Esophagus muscularis mucosa (tissue), 4 donors: ENCODE measurements around the gene SLC25A20. TPM values are rescaled to one million over a fixed set of nuclear protein-coding genes. Genes with fewer than 3 reads are reported as not detected.
A peak's percentile ranks its signal among the peaks of the same experiment; 100 is the strongest.

Experiments
- DNase-seq: peaks from one replicate; pipeline ENCODE4 v3.0.0-alpha.2; 2017; ENCODE audit errors: extremely low spot score
- H3K27ac ChIP-seq, 4 donors: fragments of 200-600 bp; sonication (generic); replicated peaks in 1 of 4; 1 replicate in 3 of 4; 2 replicates in 1 of 4; pipeline ENCODE4 v1.5.1; 2016 to 2019; ENCODE audit warnings: mild to moderate bottlenecking in 1 of 4
- H3K27me3 ChIP-seq, 4 donors: fragments of 200-600 bp; sonication (generic); one replicate each; pipeline versions ENCODE4 v1.5.1 to v1.6.0; 2016 to 2019
- H3K36me3 ChIP-seq, 4 donors: fragments of 200-600 bp; sonication (generic); one replicate each; pipeline ENCODE4 v1.5.1; 2016 to 2019
- H3K4me1 ChIP-seq, 4 donors: fragments of 200-600 bp; sonication (generic); one replicate each; pipeline ENCODE4 v1.5.1; 2016 to 2019
- H3K4me3 ChIP-seq, 4 donors: fragments of 200-600 bp; sonication (generic); 1 replicate in 2 of 4; 2 replicates in 2 of 4; pipeline ENCODE4 v1.5.1; 2016 to 2019; ENCODE audit warnings: mild to moderate bottlenecking in 4 of 4, moderate library complexity in 1 of 4
- H3K9me3 ChIP-seq, 4 donors: fragments of 200-600 bp; sonication (generic); 1 replicate in 3 of 4; 2 replicates in 1 of 4; pipeline ENCODE4 v1.5.1; 2016 to 2019
- EP300 ChIP-seq: sonication (generic); formaldehyde crosslinking; IDR thresholded peaks from one replicate; pipeline ENCODE4 v1.6.1; 2017; ENCODE audit warnings: antibody characterized with exemption
- POLR2A ChIP-seq: fragments of 450-650 bp; IDR thresholded peaks from one replicate; pipeline ENCODE4 v1.6.1; 2017; ENCODE audit warnings: antibody characterized with exemption, moderate library complexity, mild to moderate bottlenecking, low read depth
- POLR2AphosphoS5 ChIP-seq, 2 donors: sonication (generic); formaldehyde crosslinking; IDR thresholded peaks; one replicate each; pipeline ENCODE4 v1.6.1; 2017; ENCODE audit warnings: antibody characterized with exemption in 2 of 2
- WGBS: methylation state at CpG from one replicate; pipeline ENCODE4 v1.1.5; 2018; 5-methylcytosine and 5-hydroxymethylcytosine counted together
- intact Hi-C: fragments of 100-400 bp; cut with DNase I; formaldehyde crosslinking; loops from one replicate; pipeline ENCODE4 v1.15.1; 2023
- total RNA-seq, 4 donors: library from RNA; depleted of rRNA; stranded (reverse); fragments of >200 nt; gene quantifications; one replicate each; pipeline versions ENCODE4 v1.1.0 to v1.2.1, GENCODE V29; 2016
- TF ChIP-seq, protein P1 (sequence below), 3 experiments: fragments of 200-600 bp in 2 of 3; fragments of 450-650 bp in 1 of 3; sonication (generic) in 2 of 3; IDR thresholded peaks; one replicate each; pipeline ENCODE4 v1.5.1; 2017 to 2019; ENCODE audit warnings: antibody characterized with exemption in 3 of 3, mild to moderate bottlenecking in 2 of 3, moderate library complexity in 1 of 3

SLC25A20 gene
- total RNA-seq, 4 donors from 2014 or later: 13.3 to 34.6 (median 21.8) TPM

DNA sequence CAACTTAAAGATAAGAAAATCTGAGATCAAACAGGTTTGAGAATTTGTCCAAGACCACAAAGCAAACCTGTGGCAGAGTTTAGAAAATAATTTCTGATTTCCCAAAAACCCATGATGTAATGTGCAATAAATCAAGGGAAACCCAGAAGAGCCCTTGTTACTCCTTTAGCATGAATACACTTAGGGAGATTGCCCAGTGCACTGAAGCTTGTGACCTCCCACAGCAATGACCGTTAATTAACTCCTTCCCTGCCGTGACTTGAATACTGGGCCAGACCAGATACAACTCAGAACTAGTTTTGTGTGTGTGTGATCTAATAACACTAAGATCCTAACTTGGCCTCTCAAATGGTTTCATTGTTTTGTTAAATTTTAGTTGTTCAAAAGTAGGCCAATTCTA, 53.5 kb downstream of the SLC25A20 start:
- DNase-seq: no peak
- H3K4me1 ChIP-seq: peaks cover 19 to 32% (median 28%) of the 10 kb centered on the region in 4 donors
- H3K9me3 ChIP-seq: no peaks in the 10 kb centered on the region
- H3K27me3 ChIP-seq: no peaks in the 10 kb centered on the region
- TF ChIP-seq POLR2A (no peak), EP300 (no peak), POLR2AphosphoS5 (IDR thresholded peaks at IDR 0.05) (no peak)
- TF ChIP-seq, protein P1, sequence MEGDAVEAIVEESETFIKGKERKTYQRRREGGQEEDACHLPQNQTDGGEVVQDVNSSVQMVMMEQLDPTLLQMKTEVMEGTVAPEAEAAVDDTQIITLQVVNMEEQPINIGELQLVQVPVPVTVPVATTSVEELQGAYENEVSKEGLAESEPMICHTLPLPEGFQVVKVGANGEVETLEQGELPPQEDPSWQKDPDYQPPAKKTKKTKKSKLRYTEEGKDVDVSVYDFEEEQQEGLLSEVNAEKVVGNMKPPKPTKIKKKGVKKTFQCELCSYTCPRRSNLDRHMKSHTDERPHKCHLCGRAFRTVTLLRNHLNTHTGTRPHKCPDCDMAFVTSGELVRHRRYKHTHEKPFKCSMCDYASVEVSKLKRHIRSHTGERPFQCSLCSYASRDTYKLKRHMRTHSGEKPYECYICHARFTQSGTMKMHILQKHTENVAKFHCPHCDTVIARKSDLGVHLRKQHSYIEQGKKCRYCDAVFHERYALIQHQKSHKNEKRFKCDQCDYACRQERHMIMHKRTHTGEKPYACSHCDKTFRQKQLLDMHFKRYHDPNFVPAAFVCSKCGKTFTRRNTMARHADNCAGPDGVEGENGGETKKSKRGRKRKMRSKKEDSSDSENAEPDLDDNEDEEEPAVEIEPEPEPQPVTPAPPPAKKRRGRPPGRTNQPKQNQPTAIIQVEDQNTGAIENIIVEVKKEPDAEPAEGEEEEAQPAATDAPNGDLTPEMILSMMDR (IDR thresholded peaks at IDR 0.05): no peak
- 41% methylated on average over 2 of the region's 2 CpGs for WGBS
- H3K27ac ChIP-seq: no peak overlapping the region
- intact Hi-C loops: loop anchor here (5.0 kb wide), 2 partner anchors 52 to 72 kb away; partner anchors contain the start of genes ARIH2 and SLC25A20
- peak overlapping the region in 2 of 4 donors; percentile 76 to 94 for H3K4me3 ChIP-seq
- no peaks in the 10 kb centered on the region for H3K36me3 ChIP-seq

DNA sequence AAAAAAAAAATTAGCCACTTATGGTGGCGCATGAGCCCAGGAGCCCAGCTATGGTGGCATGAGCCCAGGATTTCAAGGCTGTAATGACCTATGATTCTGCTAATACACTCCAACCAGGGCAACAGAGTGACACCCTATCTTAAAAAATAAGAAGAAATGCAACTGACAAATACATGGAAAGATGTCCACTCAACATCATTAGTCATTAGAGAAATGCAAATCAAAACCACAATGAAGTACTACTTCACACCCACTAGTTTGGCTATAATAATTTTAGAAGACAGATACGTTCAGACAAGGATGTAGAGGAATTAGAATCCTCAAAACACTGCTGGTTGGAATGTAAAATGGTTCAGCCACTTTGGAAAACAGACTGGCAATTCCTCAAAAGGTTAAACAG, 61.5 kb downstream of the SLC25A20 start:
- intact Hi-C loops: no loop called here
- 88% methylated on average over 2 of the region's 2 CpGs for WGBS
- TF ChIP-seq, protein P1 (IDR thresholded peaks at IDR 0.05): no peak
- no peak for TF ChIP-seq POLR2A
- TF ChIP-seq POLR2AphosphoS5 (IDR thresholded peaks at IDR 0.05): no peak
- no peak for TF ChIP-seq EP300
- H3K9me3 ChIP-seq: no peaks in the 10 kb centered on the region
- H3K27me3 ChIP-seq: no peaks in the 10 kb centered on the region
- no peak for DNase-seq
- H3K27ac ChIP-seq: no peak overlapping the region
- peaks cover 0 to 17% (median 4%) of the 10 kb centered on the region in 4 donors for H3K4me1 ChIP-seq
- peaks cover 0 to 14% (median 8%) of the 10 kb centered on the region in 4 donors for H3K36me3 ChIP-seq
- H3K4me3 ChIP-seq: no peak overlapping the region

DNA sequence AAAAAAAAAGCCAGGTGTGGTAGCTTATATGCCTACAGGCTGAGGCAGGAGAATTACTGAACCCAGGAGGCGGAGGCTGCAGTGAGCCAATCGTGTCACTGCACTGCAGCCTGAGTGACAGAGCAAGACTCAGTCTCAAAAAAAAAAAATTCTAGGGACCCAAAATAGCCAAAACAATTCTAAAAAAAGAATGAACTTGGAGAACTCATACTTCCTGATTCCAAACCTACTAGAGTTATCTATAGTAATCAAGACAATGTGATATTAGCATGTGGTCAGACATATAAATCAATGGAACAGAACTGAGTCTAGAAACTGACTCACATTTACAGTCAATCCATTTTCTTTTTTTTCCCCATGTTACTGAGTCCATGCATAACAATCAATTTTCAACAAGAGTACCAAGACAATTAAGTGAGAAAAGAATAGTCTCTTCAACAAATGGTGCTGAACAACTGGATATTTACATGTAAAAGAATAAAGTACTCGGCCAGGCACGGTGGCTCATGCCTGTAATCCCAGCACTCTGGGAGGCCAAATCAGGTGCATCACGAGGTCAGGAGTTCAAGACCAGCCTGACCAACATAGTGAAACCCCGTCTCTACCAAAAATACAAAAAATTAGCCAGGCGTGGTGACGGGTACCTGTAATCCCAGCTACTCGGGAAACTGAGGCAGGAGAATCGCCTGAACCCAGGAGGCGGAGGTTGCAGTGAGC, 62.9 kb downstream of the SLC25A20 start:
- TF ChIP-seq POLR2A (no peak), POLR2AphosphoS5 (IDR thresholded peaks at IDR 0.05) (no peak), EP300 (no peak)
- TF ChIP-seq, protein P1 (IDR thresholded peaks at IDR 0.05): no peak
- intact Hi-C loops: no loop called here
- Histone ChIP-seq H3K9me3 (no peaks in the 10 kb centered on the region), H3K27me3 (no peaks in the 10 kb centered on the region), H3K27ac (no peak overlapping the region), H3K36me3 (peaks cover 0 to 14% (median 8%) of the 10 kb centered on the region in 4 donors), H3K4me3 (no peak overlapping the region), H3K4me1 (peaks cover under 1 to 26% (median 5%) of the 10 kb centered on the region in 4 donors)
- 93% methylated on average over 11 of the region's 11 CpGs for WGBS
- no peak for DNase-seq

DNA sequence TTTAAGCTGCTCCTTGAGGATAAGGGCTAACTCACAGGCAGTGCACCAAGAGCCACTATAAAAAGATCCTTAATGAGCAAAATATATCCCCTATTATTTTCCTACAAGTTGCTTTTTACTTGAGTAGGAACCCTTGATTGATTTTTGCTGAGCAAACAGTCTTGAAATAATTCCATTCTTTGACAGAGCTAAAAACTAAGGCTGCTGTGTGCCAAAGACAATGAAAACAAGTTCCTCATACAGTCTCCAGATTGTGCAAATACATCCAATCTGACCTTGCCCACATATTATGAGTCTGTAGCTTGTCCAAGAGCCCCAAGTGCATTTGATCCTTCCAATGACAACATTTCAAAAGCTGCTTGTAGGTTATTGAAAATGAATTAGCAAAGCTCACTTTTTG, 66.0 kb downstream of the SLC25A20 start:
- Histone ChIP-seq H3K27me3 (no peaks in the 10 kb centered on the region), H3K36me3 (peaks cover 0 to under 1% (median under 1%) of the 10 kb centered on the region in 4 donors), H3K4me1 (peaks cover 2 to 22% (median 5%) of the 10 kb centered on the region in 4 donors), H3K4me3 (no peak overlapping the region), H3K9me3 (no peaks in the 10 kb centered on the region), H3K27ac (no peak overlapping the region)
- TF ChIP-seq, protein P1 (IDR thresholded peaks at IDR 0.05): no peak
- no peak for TF ChIP-seq POLR2A
- TF ChIP-seq POLR2AphosphoS5 (IDR thresholded peaks at IDR 0.05): no peak
- TF ChIP-seq EP300: no peak
- intact Hi-C loops: no loop called here
- DNase-seq: no peak
